GM20431 (cell line): ENCODE measurements around the gene CD19.
"Not testable (repeated sequence)": the region's sequence is repeated elsewhere in the genome, so short reads cannot be mapped to it uniquely, and the experiment has no call there.

Experiments used
- in situ Hi-C: fragments of 300-500 bp; cut with MseI, MboI; formaldehyde crosslinking; loops from one replicate; pipeline ENCODE4 v1.15.0; 2020; ENCODE audit warnings: low sequenced_read_pairs; ENCODE audit not compliant: unreplicated experiment

CD19 gene

GRCh38 chr16:28931801-28932225, at the start of gene CD19:
CD19 (plus strand) TSS chr16:28931971; CDS start chr16:28932001, 30 bp downstream.
- in situ Hi-C loops = no loop called here

DNA sequence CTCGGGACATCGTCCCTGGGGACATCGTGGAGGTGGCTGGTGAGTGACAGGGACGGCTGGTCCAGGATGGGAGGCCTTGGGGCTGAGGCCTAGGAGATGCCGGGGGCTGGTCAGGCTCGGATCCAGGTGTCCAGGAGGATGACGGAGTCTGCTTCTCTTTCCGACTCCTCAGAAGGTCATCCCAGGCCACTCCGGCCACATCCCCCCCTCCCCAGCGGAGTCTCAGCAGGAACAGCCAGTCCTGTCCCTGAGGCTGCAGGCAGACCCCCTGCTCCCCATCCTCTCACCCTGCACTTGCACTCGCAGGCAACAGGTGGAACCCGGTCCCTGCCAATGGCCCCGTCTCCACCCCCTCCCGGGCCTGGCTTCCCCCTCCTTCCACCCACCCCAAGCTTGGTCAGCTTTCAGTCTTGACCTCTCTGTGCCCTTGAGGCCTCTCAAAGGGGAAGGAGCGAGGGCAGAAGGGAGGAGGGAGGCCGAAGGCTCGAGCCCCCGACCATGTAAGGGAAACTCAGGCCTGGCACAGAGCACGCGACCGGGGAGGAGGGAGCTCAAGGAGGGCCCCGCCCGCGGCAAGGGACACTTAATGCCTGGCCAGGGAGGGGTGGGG, 49.1 kb upstream of the CD19 start:
- in situ Hi-C loops = no loop called here

DNA sequence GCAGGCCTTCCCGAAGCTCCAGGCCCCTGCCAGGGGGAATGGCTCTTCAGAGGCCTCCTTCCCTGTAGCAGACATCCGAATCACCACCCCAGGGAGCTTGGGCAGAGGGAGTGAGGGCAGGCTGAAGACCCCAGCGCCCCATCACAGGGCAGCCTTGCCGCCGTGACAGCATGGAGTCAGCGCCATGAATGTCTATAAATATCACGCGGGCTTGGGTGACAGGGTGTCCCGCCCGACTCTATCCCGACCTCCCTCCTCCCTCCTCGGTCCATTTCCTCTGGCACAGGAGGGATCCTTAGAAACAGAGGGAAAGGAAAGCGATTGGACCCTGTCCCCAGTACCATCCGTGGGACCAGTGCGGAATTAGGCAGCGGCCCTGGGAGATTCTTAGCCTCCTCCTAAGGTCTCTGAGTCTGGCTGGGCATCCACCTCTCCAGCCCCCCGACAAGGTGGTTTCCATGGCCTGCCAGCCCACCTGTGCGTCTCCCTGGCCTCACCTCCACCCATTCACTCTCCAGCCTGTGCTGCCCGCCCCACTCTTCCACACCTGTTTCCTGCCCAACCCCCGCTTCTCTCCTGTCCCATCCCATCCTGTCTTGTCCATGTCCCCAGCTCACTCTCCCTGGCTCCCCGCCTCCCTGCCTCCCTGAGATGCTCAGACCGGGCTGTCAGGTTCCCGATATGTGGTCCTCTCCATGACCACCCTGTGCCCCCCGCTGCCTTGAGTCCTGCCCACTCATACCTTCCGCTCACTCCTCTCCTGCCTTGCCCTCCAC, 48.4 kb upstream of the CD19 start:
- in situ Hi-C loops = no loop called here

DNA sequence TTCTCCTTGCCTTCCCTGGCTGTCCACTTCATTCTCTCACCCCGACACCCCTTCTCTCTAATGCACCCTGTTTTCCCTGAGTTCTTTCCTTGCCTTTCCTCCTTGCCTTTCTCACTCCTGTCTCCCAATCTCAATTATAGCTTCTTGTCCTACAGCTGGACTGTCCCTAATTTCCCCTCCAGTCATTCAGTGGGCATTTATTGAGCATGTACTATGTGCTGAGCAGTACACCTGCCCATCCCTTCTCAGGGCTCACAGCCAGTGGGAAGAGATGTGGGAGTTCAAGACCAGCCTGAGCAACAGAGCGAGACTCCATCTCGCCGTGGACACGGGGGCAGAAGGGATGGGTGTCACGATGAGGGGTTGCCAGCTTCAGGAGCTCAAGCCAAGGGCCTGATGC, 47.7 kb upstream of the CD19 start:
- in situ Hi-C loops = no loop called here

DNA sequence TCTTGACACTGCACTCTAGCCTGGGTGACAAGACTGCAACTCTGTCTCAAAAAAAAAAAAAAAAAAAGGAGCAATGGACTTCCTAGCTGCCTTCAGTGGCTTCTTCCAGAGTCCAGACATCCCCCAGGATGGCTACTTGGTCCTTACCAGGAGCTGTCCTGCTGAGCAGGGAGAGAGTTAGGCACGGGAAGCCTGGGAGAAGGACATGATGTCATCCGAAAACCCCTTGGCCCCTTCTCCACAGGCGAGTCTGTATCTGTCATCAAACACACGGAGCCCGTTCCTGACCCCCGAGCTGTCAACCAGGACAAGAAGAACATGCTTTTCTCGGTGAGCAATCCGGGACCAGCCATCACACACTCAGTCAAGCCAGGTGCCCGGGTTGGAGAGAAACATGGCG, 44.8 kb upstream of the CD19 start:
- in situ Hi-C loops = no loop called here

DNA sequence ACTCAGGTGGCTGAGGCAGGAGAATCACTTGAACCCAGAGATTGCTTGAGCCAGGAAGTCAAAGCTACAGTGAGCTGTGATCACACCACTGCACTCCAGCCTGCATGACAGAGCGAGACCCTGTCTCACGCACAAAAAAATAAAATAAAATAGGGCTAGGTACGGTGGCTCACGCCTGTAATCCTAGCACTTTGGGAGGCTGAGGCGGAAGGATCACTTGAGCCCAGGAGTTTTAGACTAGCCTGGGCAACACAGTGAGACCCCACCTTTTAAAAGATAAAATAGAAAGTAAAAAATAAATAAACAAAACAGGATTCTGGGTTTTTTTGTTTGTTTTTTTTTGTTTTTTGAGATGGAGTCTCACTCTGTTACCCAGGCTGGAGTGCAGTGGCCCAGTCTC, 41.4 kb upstream of the CD19 start:
- in situ Hi-C loops = not testable (repeated sequence)

- in situ Hi-C loops = no loop called here
Observed at GRCh38 chr16:28891964-28892890, 39.5 kb upstream of the CD19 start.

DNA sequence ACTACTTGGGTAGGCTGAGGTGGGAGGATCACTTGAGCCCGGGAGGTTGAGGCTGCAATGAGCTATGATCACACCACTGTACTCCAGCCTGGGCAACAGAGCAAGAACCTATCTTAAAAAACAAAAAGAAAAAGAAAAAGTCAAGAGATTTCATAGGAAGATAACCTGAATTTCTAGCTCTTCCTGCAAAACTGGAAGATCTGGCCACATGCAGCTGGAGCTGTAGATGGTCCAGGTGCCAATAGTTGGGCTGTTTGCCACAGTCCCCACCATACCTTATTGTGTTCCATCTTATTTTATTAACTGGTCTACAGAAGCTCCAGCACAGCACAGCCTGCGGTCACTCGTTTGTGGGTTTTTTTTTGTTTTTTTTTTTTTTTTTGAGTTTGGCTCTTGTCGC, 38.5 kb upstream of the CD19 start:
- in situ Hi-C loops = no loop called here

GRCh38 chr16:28895609-28896008, 36.2 kb upstream of the CD19 start:
- in situ Hi-C loops = no loop called here

GRCh38 chr16:28897826-28898225, 33.9 kb upstream of the CD19 start:
- in situ Hi-C loops = no loop called here

DNA sequence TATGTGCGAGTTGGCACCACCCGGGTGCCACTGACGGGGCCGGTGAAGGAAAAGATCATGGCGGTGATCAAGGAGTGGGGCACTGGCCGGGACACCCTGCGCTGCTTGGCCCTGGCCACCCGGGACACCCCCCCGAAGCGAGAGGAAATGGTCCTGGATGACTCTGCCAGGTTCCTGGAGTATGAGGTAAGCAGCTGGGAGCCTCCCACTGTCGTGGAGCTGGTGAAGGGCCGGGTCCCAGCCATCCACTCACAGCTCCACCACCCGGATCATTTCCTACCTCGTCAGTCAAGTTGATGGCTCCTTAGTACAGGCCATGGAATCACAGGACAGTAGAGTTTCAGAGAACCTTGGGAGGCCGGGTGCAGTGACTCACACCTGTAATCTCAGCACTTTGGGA, 33.5 kb upstream of the CD19 start:
- in situ Hi-C loops = no loop called here

DNA sequence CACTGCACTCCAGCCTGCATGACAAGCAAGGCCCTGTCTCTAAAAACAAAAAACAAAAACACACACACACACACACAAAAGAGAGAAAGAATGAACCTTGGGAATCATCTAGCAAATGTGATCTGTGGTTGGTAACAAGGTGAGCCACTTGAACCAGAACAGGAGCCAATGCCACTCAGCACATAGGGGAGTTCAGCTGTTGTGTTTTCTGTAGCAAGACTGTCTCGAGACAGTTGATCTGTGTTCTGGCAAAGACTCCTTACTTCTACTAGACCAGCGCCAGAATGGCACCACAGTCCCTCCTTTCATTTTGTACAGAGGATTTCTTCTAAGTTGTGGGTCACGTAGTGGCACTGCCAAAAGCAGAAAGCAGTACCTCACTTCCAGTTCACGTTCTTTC, 32.8 kb upstream of the CD19 start:
- in situ Hi-C loops = no loop called here

- in situ Hi-C loops = no loop called here
Observed at GRCh38 chr16:28899882-28900590, 31.7 kb upstream of the CD19 start.

DNA sequence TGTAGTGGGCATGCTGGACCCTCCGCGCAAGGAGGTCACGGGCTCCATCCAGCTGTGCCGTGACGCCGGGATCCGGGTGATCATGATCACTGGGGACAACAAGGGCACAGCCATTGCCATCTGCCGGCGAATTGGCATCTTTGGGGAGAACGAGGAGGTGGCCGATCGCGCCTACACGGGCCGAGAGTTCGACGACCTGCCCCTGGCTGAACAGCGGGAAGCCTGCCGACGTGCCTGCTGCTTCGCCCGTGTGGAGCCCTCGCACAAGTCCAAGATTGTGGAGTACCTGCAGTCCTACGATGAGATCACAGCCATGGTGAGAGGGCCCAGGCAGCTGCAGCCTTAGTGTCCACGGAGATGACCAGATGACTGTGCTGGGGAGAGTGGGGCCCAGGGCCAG, 31.2 kb upstream of the CD19 start:
- in situ Hi-C loops = no loop called here

DNA sequence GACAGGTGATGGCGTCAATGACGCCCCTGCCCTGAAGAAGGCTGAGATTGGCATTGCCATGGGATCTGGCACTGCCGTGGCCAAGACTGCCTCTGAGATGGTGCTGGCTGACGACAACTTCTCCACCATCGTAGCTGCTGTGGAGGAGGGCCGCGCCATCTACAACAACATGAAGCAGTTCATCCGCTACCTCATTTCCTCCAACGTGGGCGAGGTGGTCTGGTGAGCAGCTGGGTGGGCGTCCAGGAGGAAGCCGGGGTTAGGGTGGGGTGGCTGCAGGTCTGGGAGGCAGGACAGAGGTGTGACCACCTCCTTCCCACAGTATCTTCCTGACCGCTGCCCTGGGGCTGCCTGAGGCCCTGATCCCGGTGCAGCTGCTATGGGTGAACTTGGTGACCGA, 29.9 kb upstream of the CD19 start:
- in situ Hi-C loops = no loop called here

GRCh38 chr16:28902909-28903308, 28.9 kb upstream of the CD19 start:
- in situ Hi-C loops = no loop called here

GRCh38 chr16:28903344-28904042, 28.3 kb upstream of the CD19 start:
- in situ Hi-C loops = no loop called here

DNA sequence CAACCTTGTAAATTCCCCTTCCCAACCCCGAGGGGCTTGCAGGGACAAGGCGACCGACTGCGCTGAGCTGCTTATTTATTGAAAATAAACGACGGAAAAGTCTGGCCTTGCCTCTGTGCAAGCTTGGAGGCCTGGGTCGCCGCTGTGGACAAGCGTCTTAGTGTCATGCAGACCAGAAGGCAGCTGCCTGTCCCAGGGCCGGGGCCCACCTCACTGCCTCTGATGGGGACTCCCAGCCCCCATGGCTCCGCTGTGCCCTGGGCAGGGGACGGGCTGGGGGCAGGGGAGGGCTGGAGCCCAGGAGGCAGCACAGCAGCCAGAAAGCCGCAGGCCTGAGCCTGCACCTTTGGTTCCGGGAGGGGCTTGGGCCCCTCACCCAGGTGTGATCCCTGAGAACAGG, 27.4 kb upstream of the CD19 start:
- in situ Hi-C loops = no loop called here

GRCh38 chr16:28904828-28905227, 26.9 kb upstream of the CD19 start:
- in situ Hi-C loops = no loop called here
